GM12878 (cell line): ENCODE data around the gene PARD6A. TPM values are rescaled to one million over a fixed set of nuclear protein-coding genes. Genes with fewer than 3 reads are reported as not detected.
A peak's percentile ranks its signal among the peaks of the same experiment; 100 is the strongest.

Source experiments
- ASH2L ChIP-seq: fragments of 300-600, 200-600 bp; sonication (generic); IDR thresholded peaks from 2 replicates; pipeline ENCODE4 v1.6.1; 2017; ENCODE audit warnings: low read depth, mild to moderate bottlenecking, borderline replicate concordance
- ATF3 ChIP-seq: IDR thresholded peaks from 2 replicates; pipeline ENCODE4 v1.6.1; 2011; ENCODE audit warnings: low read depth, mild to moderate bottlenecking, low read length, moderate library complexity, borderline replicate concordance; ENCODE audit errors: extremely low read depth
- BMI1 ChIP-seq: fragments of 450-650 bp; IDR thresholded peaks from 2 replicates; pipeline ENCODE4 v1.6.1; 2016; ENCODE audit warnings: mild to moderate bottlenecking, moderate library complexity, borderline replicate concordance
- CBX5 ChIP-seq: sonication (generic); IDR thresholded peaks from 2 replicates; pipeline ENCODE4 v1.6.1; 2016; ENCODE audit warnings: low read depth, moderate library complexity, mild to moderate bottlenecking, inconsistent platforms
- CEBPZ ChIP-seq: fragments of 150-350 bp; IDR thresholded peaks from 2 replicates; pipeline ENCODE4 v1.6.1; 2016; ENCODE audit warnings: low read depth, low read length
- CTCF ChIP-seq, 3 experiments: IDR thresholded peaks in 2 of 3; conservative IDR thresholded peaks in 1 of 3; 2 replicates each; pipeline ENCODE4 v1.5.1; 2011; ENCODE audit warnings: low read depth in 3 of 3, low read length in 3 of 3, mild to moderate bottlenecking in 3 of 3, control low read depth in 2 of 3, moderate library complexity in 2 of 3, inconsistent platforms in 1 of 3, mixed read lengths in 1 of 3; ENCODE audit not compliant: control insufficient read depth in 2 of 3, insufficient read depth in 1 of 3; ENCODE audit errors: extremely low read depth in 1 of 3
- E2F4 ChIP-seq: IDR thresholded peaks from 2 replicates; pipeline ENCODE4 v1.6.1; 2012; ENCODE audit warnings: low read depth, low read length, improper control_type of control experiment
- IKZF1 ChIP-seq: fragments of 450-650 bp; conservative IDR thresholded peaks from 2 replicates; pipeline ENCODE4 v1.6.1; 2017; ENCODE audit warnings: antibody characterized with exemption, mild to moderate bottlenecking
- KDM1A ChIP-seq: fragments of 200-600 bp; sonication (generic); IDR thresholded peaks from 2 replicates; pipeline ENCODE4 v1.6.1; 2016; ENCODE audit warnings: borderline replicate concordance
- NFIC ChIP-seq: IDR thresholded peaks from 2 replicates; pipeline ENCODE4 v1.6.1; 2012; ENCODE audit warnings: low read depth, mild to moderate bottlenecking, inconsistent platforms, low read length, moderate library complexity
- NRF1 ChIP-seq: conservative IDR thresholded peaks from 2 replicates; pipeline ENCODE4 v1.6.1; 2011; ENCODE audit warnings: mild to moderate bottlenecking, low read depth, low read length, improper control_type of control experiment
- PKNOX1 ChIP-seq: fragments of 450-650 bp; IDR thresholded peaks from 2 replicates; pipeline ENCODE4 v1.6.1; 2016; ENCODE audit warnings: mild to moderate bottlenecking
- SIN3A ChIP-seq: IDR thresholded peaks from 2 replicates; pipeline ENCODE4 v1.6.1; 2012; ENCODE audit warnings: low read depth, low read length, improper control_type of control experiment
- STAT1 ChIP-seq: fragments of 450-650 bp; conservative IDR thresholded peaks from 2 replicates; pipeline ENCODE4 v1.6.1; 2014; ENCODE audit warnings: antibody characterized with exemption, mild to moderate bottlenecking
- TAF1 ChIP-seq: IDR thresholded peaks from 2 replicates; pipeline ENCODE4 v1.6.1; 2011; ENCODE audit warnings: mild to moderate bottlenecking, low read depth, low read length, borderline replicate concordance
- TBL1XR1 ChIP-seq: IDR thresholded peaks from 2 replicates; pipeline ENCODE4 v1.6.1; 2012; ENCODE audit warnings: low read depth, low read length, improper control_type of control experiment
- ZBTB33 ChIP-seq: fragments of 450-650 bp; IDR thresholded peaks from 2 replicates; pipeline ENCODE4 v1.6.1; 2017; ENCODE audit warnings: mild to moderate bottlenecking
- polyA plus RNA-seq, 11 experiments: library from polyadenylated mRNA; depleted of rRNA in 4 of 11; unstranded in 6 of 11; stranded (reverse) in 5 of 11; fragments of >200 nt; fragmentation: Nextera tagmentation in 4 of 11; fragmentation: Illumina TruSeq in 1 of 11; extraction: Ambion mirVana in 4 of 11; extraction: Trizol in 1 of 11; gene quantifications; 1 replicate in 1 of 11; 2 replicates in 10 of 11; pipeline versions ENCODE4 v1.2.1 to v1.2.3, GENCODE V29; 2011 to 2016; ENCODE audit warnings: inconsistent platforms in 2 of 11, missing spikeins in 2 of 11, low read depth in 1 of 11
- total RNA-seq, 4 experiments: library from RNA; depleted of rRNA in 3 of 4; stranded (reverse); fragments of >200 nt in 3 of 4; fragmentation: Illumina TruSeq in 1 of 4; extraction: Trizol in 1 of 4; gene quantifications; 2 replicates each; pipeline versions ENCODE4 v1.2.1 to v1.2.3, GENCODE V29; 2013 to 2021

Gene PARD6A
- total and polyA plus RNA-seq, 10 of the 15 experiments (the other 5 are each of a cell fraction or from before 2014, with no cell fraction given) = 0.42 to 10.1 (median 4.4) TPM

GRCh38 chr16:67659675-67660563 is 841 bp upstream of the PARD6A start, which contains the start of gene ACD (continued):
- no peak for TF ChIP-seq CEBPZ
- peak; percentile 90 for TF ChIP-seq SIN3A
- TF ChIP-seq NRF1 = peak; percentile 96
- TF ChIP-seq NFIC = no peak
- no peak for TF ChIP-seq CBX5
- TF ChIP-seq ATF3 = no peak
- no peak for TF ChIP-seq ZBTB33
- no peak for TF ChIP-seq ASH2L
- no peak for TF ChIP-seq STAT1
- TF ChIP-seq E2F4 = peak; percentile 83
- TF ChIP-seq PKNOX1 = no peak
- TF ChIP-seq IKZF1 = peak; percentile 59
- TF ChIP-seq TBL1XR1 = 0 out of 2 replicates have a peak, but pooled peaks have one; percentile 34
- peak; percentile 33; the same call in 1 of the 2 replicates for TF ChIP-seq TAF1
- TF ChIP-seq BMI1 = no peak
- TF ChIP-seq CTCF (IDR thresholded peaks at IDR 0.05 in 2 of 3, conservative IDR thresholded peaks at IDR 0.05 in 1 of 3; ENCODE audit: control insufficient read depth in 2 of 3, extremely low read depth in 1 of 3, insufficient read depth in 1 of 3, low read depth in 3 of 3, low read length in 3 of 3) = no peak
- no peak for TF ChIP-seq KDM1A
